Gastroesophageal sphincter (tissue), 3 donors: ENCODE data around the gene PRDM16.

Experiments used
- CTCF ChIP-seq, 4 experiments: fragments of 200-600 bp in 2 of 4; fragments of 450-650 bp in 2 of 4; sonication (generic) in 1 of 4; IDR thresholded peaks; one replicate each; pipeline ENCODE4 v1.5.1; 2017 to 2019; ENCODE audit warnings: antibody characterized with exemption in 4 of 4, mild to moderate bottlenecking in 2 of 4, moderate library complexity in 2 of 4
- EP300 ChIP-seq: sonication (generic); formaldehyde crosslinking; IDR thresholded peaks from one replicate; pipeline ENCODE4 v1.6.1; 2017; ENCODE audit warnings: antibody characterized with exemption, mild to moderate bottlenecking
- POLR2AphosphoS5 ChIP-seq: sonication (generic); formaldehyde crosslinking; IDR thresholded peaks from one replicate; pipeline ENCODE4 v1.6.1; 2017; ENCODE audit warnings: antibody characterized with exemption

DNA sequence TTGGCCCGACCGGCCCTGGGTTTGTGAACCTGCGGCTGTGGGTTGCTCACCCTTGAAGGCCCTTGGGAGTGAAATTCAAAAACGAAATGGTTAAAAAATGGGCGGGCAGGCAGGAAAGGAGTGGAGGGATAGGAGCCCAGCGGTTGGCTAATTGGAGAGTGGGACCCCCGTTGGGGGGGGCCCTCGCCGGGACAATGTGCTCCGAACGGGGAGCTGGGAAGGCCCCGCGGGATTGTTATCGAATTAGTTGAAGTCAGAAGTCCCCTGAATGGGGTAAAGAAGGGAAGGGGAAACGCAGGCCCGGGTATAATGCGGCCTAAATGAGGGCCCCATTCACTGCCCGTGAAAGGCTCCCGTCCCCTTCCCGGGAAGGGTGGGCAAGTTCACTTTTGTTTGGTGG is 135.7 kb downstream of the PRDM16 start:
- TF ChIP-seq CTCF (IDR thresholded peaks at IDR 0.05) (no peak), POLR2AphosphoS5 (no peak), EP300 (no peak)
